GM19463 (cell line): ENCODE measurements around the gene CPLANE1.
"Not testable (repeated sequence)": the region's sequence is repeated elsewhere in the genome, so short reads cannot be mapped to it uniquely, and the experiment has no call there.

Experiments
- ATAC-seq: cut with Tn5 transposase; IDR thresholded peaks from one replicate; pipeline ENCODE4 v1.9.1; 2021; ENCODE audit warnings: mild to moderate bottlenecking, moderate library complexity; ENCODE audit not compliant: unreplicated experiment

Gene CPLANE1

GRCh38 chr5:37208883-37209797 is 40.0 kb downstream of the CPLANE1 start:
- ATAC-seq = no peak

- no peak for ATAC-seq
These were observed 41.4 kb downstream of the CPLANE1 start for GRCh38 chr5:37207802-37208201.

- ATAC-seq = no peak
These were observed 42.4 kb downstream of the CPLANE1 start for GRCh38 chr5:37206736-37207135.

GRCh38 chr5:37198842-37199241 is 50.3 kb downstream of the CPLANE1 start:
- ATAC-seq = no peak

GRCh38 chr5:37198061-37198460 is 51.1 kb downstream of the CPLANE1 start:
- peak; percentile 53 for ATAC-seq

GRCh38 chr5:37197340-37198050 is 51.7 kb downstream of the CPLANE1 start:
- peak; percentile 90 for ATAC-seq

- ATAC-seq = no peak
These were observed 58.6 kb downstream of the CPLANE1 start for GRCh38 chr5:37190592-37190991.

- no peak for ATAC-seq
These were observed 59.8 kb downstream of the CPLANE1 start for GRCh38 chr5:37189355-37189754.

- no peak for ATAC-seq
These were observed 61.7 kb downstream of the CPLANE1 start for GRCh38 chr5:37187465-37187977.

GRCh38 chr5:37184748-37185364 is 64.3 kb downstream of the CPLANE1 start:
- peak; percentile 90 for ATAC-seq

- ATAC-seq = no peak
These were observed 66.5 kb downstream of the CPLANE1 start for GRCh38 chr5:37182667-37183066.

- no peak for ATAC-seq
These were observed 74.2 kb downstream of the CPLANE1 start for GRCh38 chr5:37174928-37175327.

- ATAC-seq = no peak
These were observed 76.2 kb downstream of the CPLANE1 start for GRCh38 chr5:37172957-37173356.

- no peak for ATAC-seq
These were observed 78.3 kb downstream of the CPLANE1 start for GRCh38 chr5:37170856-37171255.

- no peak for ATAC-seq
These were observed 83.0 kb downstream of the CPLANE1 start for GRCh38 chr5:37166197-37166596.

GRCh38 chr5:37165761-37166160 is 83.4 kb downstream of the CPLANE1 start:
- no peak for ATAC-seq

GRCh38 chr5:37153661-37154060 is 95.5 kb downstream of the CPLANE1 start:
- no peak for ATAC-seq

GRCh38 chr5:37146896-37147295 is 102.3 kb downstream of the CPLANE1 start:
- ATAC-seq = no peak

- ATAC-seq = no peak
These were observed 112.5 kb downstream of the CPLANE1 start for GRCh38 chr5:37136694-37137093.

- not testable (repeated sequence) for ATAC-seq
These were observed 113.9 kb downstream of the CPLANE1 start for GRCh38 chr5:37135312-37135711.

GRCh38 chr5:37133939-37134338 is 115.2 kb downstream of the CPLANE1 start:
- no peak for ATAC-seq
